GM19025 (cell line): ENCODE data around the gene SYNGR2.

Experiments used
- ATAC-seq: cut with Tn5 transposase; IDR thresholded peaks from one replicate; pipeline ENCODE4 v1.9.1; 2021; ENCODE audit warnings: mild to moderate bottlenecking, low read depth, moderate library complexity; ENCODE audit not compliant: unreplicated experiment

The SYNGR2 gene

GRCh38 chr17:78168242-78168902 lies at the start of gene SYNGR2:
TSS of gene SYNGR2 (plus strand) at chr17:78168581. CDS start at chr17:78168617, 36 bp downstream.
- peak; percentile 49 for ATAC-seq

- ATAC-seq: no peak
These were observed 49.6 kb upstream of the SYNGR2 start for GRCh38 chr17:78118801-78119241.

- ATAC-seq: no peak
These were observed 47.8 kb upstream of the SYNGR2 start for GRCh38 chr17:78120537-78120936.

GRCh38 chr17:78120971-78121800 lies 47.2 kb upstream of the SYNGR2 start:
- ATAC-seq: no peak

- ATAC-seq: no peak
These were observed 46.6 kb upstream of the SYNGR2 start for GRCh38 chr17:78121801-78122215.

GRCh38 chr17:78122216-78122930 lies 46.0 kb upstream of the SYNGR2 start:
- no peak for ATAC-seq

- no peak for ATAC-seq
These were observed 45.5 kb upstream of the SYNGR2 start for GRCh38 chr17:78122931-78123249.

GRCh38 chr17:78123258-78123929 lies 45.0 kb upstream of the SYNGR2 start:
- no peak for ATAC-seq

GRCh38 chr17:78124081-78124835 lies 44.1 kb upstream of the SYNGR2 start:
- no peak for ATAC-seq

GRCh38 chr17:78124836-78125137 lies 43.6 kb upstream of the SYNGR2 start:
- ATAC-seq: no peak

GRCh38 chr17:78125138-78125913 lies 43.1 kb upstream of the SYNGR2 start:
- no peak for ATAC-seq

- no peak for ATAC-seq
These were observed 42.1 kb upstream of the SYNGR2 start for GRCh38 chr17:78125976-78126894.

GRCh38 chr17:78126895-78127238 lies 41.5 kb upstream of the SYNGR2 start:
- ATAC-seq: no peak

GRCh38 chr17:78127239-78127887 lies 41.0 kb upstream of the SYNGR2 start:
- no peak for ATAC-seq

- ATAC-seq: no peak
These were observed 40.4 kb upstream of the SYNGR2 start for GRCh38 chr17:78127888-78128550.

- ATAC-seq: peak; percentile 16
These were observed 39.6 kb upstream of the SYNGR2 start, which contains the start of gene TMC6 for GRCh38 chr17:78128551-78129350. TSS of gene TMC6 (minus strand) at chr17:78128755. CDS start at chr17:78126832, 1,923 bp downstream.
